GM23248 (cell line): Measurements from ENCODE around the gene PDE6B.

Experiments
- EZH2 ChIP-seq: fragments of 200-600 bp; sonication (generic); IDR thresholded peaks from 2 replicates; pipeline ENCODE4 v1.6.1; 2018; ENCODE audit warnings: antibody characterized with exemption, mild to moderate bottlenecking; ENCODE audit not compliant: insufficient read depth, poor library complexity, severe bottlenecking
- EZH2phosphoT487 ChIP-seq: fragments of 200-600 bp; sonication (generic); IDR thresholded peaks from 2 replicates; pipeline ENCODE4 v1.6.1; 2018; ENCODE audit warnings: antibody characterized with exemption, moderate library complexity, mild to moderate bottlenecking, low read depth; ENCODE audit not compliant: insufficient read depth

- TF ChIP-seq EZH2 = no peak
- no peak for TF ChIP-seq EZH2phosphoT487
These were observed 52.3 kb downstream of the PDE6B start for GRCh38 chr4:677431-678293.
